NT2/D1 (cell line): ENCODE measurements around the gene SUZ12.
A peak's percentile ranks its signal among the peaks of the same experiment; 100 is the strongest.
"Not testable (repeated sequence)": the region's sequence is repeated elsewhere in the genome, so short reads cannot be mapped to it uniquely, and the experiment has no call there.

Source experiments
- DNase-seq: peaks from one replicate; pipeline ENCODE4 v3.0.0-alpha.2; 2011; ENCODE audit warnings: low read depth, low spot score
- H3K27me3 ChIP-seq: 2 replicates; pipeline ENCODE4 v1.6.0; 2011; ENCODE audit warnings: mild to moderate bottlenecking; ENCODE audit not compliant: insufficient read length, insufficient read depth
- H3K36me3 ChIP-seq: 2 replicates; pipeline ENCODE4 v1.6.1; 2011; ENCODE audit warnings: mild to moderate bottlenecking, low read length, mixed read lengths; ENCODE audit not compliant: insufficient read depth, insufficient read length
- H3K4me1 ChIP-seq: 2 replicates; pipeline ENCODE4 v1.5.1; 2011; ENCODE audit not compliant: insufficient read depth, insufficient read length
- H3K4me3 ChIP-seq: 2 replicates; pipeline ENCODE4 v1.5.1; 2011; ENCODE audit warnings: low read depth; ENCODE audit not compliant: insufficient read length
- H3K9ac ChIP-seq: 2 replicates; pipeline ENCODE4 v1.6.0; 2011; ENCODE audit warnings: low read depth; ENCODE audit not compliant: insufficient read length
- H3K9me3 ChIP-seq: 2 replicates; pipeline ENCODE4 v1.5.1; 2011; ENCODE audit warnings: mild to moderate bottlenecking, low read length; ENCODE audit not compliant: insufficient read depth
- SUZ12 ChIP-seq: IDR thresholded peaks from 2 replicates; pipeline ENCODE4 v1.6.1; 2011; ENCODE audit not compliant: insufficient read length, insufficient read depth; ENCODE audit errors: extremely low read depth
- YY1 ChIP-seq: IDR thresholded peaks from 2 replicates; pipeline ENCODE4 v1.6.1; 2011; ENCODE audit not compliant: insufficient read length, insufficient read depth
- ZNF274 ChIP-seq: IDR thresholded peaks from 2 replicates; pipeline ENCODE4 v1.6.1; 2011; ENCODE audit warnings: mild to moderate bottlenecking, low read depth, low read length

SUZ12 gene

DNA sequence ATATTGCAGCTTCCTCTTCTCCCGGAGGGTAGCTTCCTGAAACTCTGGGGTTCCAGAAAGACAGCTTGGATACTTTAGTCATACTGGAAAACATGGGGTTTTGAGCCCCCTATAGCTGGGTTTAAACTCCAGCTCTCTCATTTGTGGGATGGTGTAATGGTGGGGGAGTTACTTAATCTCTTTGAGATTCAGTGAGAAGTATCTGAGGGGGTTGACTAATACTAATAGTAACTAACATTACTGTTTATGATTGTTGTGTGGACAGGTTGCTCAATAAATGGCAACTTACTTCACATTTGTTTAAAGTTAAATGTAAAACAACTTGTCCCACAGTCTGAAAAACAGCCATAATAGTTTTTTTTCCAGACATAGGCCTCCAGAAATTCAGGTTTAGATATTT is 5.1 kb upstream of the SUZ12 start:
- no peak overlapping the region for H3K4me3 ChIP-seq
- TF ChIP-seq YY1 (no peak), SUZ12 (no peak), ZNF274 (no peak)
- no peaks in the 10 kb centered on the region for H3K27me3 ChIP-seq
- no peak for DNase-seq
- H3K36me3 ChIP-seq = no peaks in the 10 kb centered on the region
- no peaks in the 10 kb centered on the region for H3K9me3 ChIP-seq
- no peak overlapping the region for H3K9ac ChIP-seq
- H3K4me1 ChIP-seq = no peaks in the 10 kb centered on the region

DNA sequence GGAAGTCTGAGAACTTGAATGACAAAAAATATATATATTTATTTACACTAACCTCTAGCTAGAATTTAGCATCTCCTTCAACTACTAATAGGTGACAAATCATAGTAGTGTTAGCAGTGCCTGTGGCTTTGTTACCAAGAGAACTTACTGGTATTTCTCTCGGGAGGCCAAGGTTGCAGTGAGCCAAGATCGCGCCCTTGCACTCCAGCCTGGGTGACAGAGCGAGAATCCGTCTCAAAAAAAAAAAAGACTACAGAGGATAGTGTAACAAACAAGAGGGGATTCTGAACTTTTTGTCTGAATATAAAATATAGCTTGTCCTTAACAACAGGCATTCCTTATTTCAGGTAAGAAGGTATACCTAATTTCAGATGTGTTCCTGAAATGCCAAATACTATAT is 1.3 kb upstream of the SUZ12 start:
- DNase-seq = no peak
- Histone ChIP-seq H3K27me3 (no peaks in the 10 kb centered on the region), H3K4me3 (no peak overlapping the region), H3K9me3 (no peaks in the 10 kb centered on the region), H3K9ac (no peak overlapping the region), H3K36me3 (no peaks in the 10 kb centered on the region), H3K4me1 (no peaks in the 10 kb centered on the region)
- TF ChIP-seq SUZ12 = no peak

DNA sequence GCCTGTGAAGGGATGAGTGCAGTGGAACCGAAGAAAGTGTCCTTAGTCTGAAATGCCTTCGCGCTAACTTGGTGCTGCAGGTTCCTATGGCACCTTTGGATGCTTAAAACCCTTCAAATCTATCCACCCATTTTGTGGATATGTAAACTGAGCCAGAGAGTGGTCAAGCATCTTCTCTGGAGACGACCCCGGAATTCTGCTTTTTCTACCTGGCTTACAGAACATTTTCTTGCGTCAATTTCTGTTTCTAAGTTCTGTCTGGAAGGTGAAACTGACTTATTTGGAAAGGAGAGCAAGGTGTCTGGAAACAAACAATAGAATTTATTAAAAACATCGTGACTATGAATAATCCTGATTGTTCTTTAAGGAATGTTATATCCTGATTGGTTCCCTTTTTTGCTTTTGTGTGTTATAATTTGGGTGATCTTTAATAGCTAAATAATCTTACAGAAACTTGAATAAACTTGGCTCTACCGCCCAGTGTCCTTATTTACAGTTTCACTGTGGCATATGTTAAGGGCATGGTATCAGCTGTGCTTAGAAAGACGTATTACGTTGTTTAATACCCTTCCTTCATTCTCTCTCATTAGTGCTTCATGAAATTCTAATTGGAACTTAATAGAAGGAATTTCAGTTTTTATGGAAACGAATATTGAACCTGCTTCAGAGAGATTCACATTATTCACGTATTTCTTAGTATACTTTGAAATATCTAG is 1.3 kb downstream of the SUZ12 start:
- DNase-seq, H3K27me3 ChIP-seq, H3K36me3 ChIP-seq, H3K9me3 ChIP-seq, H3K4me1 ChIP-seq: not testable (repeated sequence)
- peak overlapping the region; percentile 49 for H3K4me3 ChIP-seq
- peak overlapping the region; percentile 61 for H3K9ac ChIP-seq

- H3K4me3 ChIP-seq, H3K9me3 ChIP-seq, H3K27me3 ChIP-seq, DNase-seq, H3K36me3 ChIP-seq, H3K4me1 ChIP-seq, H3K9ac ChIP-seq: not testable (repeated sequence)
Measured at GRCh38 chr17:31941916-31942315, 5.1 kb downstream of the SUZ12 start.

DNA sequence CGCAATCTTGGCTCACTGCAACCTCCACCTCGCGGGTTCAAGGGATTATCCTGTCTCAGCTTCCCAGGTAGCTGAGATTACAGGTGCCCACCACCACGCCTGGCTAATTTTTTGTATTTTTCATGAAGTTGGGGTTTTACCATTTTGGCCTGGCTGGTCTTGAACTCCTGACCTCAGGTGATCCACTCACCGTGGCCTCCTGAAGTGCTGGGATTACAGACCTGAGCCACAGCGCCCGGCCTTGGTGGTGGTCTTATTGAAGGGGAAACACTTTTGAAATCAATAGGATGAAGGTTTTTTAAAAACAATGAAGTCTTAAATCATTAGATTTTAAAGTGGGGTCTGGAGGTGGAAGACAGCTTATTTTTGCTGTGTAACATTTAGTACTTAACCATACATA is 5.6 kb downstream of the SUZ12 start:
- DNase-seq, H3K27me3 ChIP-seq, H3K4me1 ChIP-seq, H3K9me3 ChIP-seq, H3K36me3 ChIP-seq, H3K4me3 ChIP-seq, H3K9ac ChIP-seq: not testable (repeated sequence)

- H3K4me3 ChIP-seq, DNase-seq, H3K9me3 ChIP-seq, H3K9ac ChIP-seq, H3K4me1 ChIP-seq, H3K27me3 ChIP-seq: not testable (repeated sequence)
- H3K36me3 ChIP-seq = peaks cover 18% of the 10 kb centered on the region
Measured at GRCh38 chr17:31951953-31952352, 15.1 kb downstream of the SUZ12 start.

DNA sequence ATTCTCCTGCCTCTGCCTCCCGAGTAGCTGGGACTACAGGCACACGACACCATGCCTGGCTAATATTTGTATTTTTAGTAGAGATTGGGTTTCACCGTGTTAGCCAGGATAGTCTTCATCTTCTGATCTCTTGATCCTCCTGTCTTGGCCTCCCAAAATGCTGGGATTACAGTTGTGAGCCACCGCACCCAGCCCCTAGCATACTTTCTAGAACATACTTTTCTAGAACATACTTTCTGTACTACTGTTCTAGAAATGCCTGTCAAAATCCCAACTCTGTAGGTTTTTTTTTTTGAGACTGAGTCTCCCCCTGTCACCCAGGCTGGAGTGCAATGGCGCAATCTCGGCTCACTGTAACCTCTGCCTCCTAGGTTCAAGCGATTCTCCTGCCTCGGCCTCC is 27.3 kb downstream of the SUZ12 start:
- not testable (repeated sequence) for H3K4me1 ChIP-seq, H3K9me3 ChIP-seq, H3K27me3 ChIP-seq, DNase-seq, H3K4me3 ChIP-seq, H3K9ac ChIP-seq
- peaks cover 22% of the 10 kb centered on the region for H3K36me3 ChIP-seq

GRCh38 chr17:31967648-31968047 is 30.8 kb downstream of the SUZ12 start:
- Histone ChIP-seq H3K9ac (no peak overlapping the region), H3K36me3 (peaks cover 12% of the 10 kb centered on the region)

DNA sequence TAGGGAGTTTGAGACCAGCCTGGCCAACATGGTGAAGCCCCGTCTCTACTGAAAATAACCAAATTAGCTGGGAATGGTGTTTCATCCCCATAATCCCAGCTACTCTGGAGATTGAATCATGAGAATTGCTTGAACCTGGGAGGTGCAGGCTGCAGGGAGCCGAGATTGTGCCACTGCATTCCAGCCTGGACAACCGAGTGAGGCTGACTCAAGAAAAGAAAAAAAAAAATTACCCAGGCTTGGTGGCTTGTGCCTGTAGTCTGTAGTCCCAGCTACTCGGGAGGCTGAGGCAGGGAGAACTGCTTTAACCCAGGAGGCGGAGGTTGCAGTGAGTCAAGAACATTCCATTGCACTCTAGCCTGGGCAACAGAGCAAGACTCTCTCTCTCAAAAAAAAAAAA is 33.6 kb downstream of the SUZ12 start:
- not testable (repeated sequence) for DNase-seq, H3K27me3 ChIP-seq, H3K9me3 ChIP-seq, H3K9ac ChIP-seq, H3K4me1 ChIP-seq, H3K4me3 ChIP-seq
- peaks cover 14% of the 10 kb centered on the region for H3K36me3 ChIP-seq

More at GRCh38 chr17:31967648-31968047, 30.8 kb downstream of the SUZ12 start:
- Histone ChIP-seq H3K9me3 (no peaks in the 10 kb centered on the region), H3K4me1 (no peaks in the 10 kb centered on the region), H3K27me3 (no peaks in the 10 kb centered on the region), H3K4me3 (no peak overlapping the region)
- no peak for DNase-seq
- TF ChIP-seq YY1 = no peak
- no peak for TF ChIP-seq ZNF274
- no peak for TF ChIP-seq SUZ12

DNA sequence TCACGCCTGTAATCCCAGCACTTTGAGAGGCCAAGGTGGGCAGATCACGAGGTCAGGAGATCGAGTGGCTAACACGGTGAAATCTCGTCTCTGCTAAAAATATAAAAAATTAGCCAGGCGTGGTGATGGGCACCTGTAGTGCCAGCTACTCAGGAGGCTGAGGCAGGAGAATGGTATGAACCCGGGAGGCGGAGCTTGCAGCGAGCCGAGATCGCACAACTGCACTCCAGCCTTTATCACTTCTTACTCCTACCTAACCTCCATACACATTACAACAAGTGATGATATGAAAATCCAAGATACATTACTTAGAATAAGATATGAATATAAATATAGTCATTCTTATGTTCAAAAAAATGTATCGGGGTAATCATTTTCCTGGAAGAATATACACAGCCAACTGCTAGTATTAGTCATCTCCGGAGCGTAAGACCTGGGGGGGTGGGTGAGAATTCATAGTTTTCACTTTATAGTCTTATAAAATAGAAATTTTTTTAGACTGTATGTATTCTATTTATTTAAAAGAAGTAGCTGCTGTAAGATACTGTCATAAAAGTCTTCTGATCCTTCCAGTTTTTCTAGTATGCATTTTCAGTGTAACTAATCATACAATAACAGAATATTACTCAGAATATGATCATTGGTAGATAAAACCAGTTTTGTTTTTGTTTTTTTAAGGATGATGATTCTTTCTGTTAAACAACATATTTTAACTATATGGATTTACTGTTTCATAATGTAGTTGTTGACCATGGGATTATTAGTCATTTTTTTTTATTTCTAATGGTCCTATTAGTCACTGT is 37.7 kb downstream of the SUZ12 start:
- H3K4me3 ChIP-seq, H3K9ac ChIP-seq, H3K27me3 ChIP-seq, H3K9me3 ChIP-seq, DNase-seq, H3K4me1 ChIP-seq: not testable (repeated sequence)
- peaks cover 19% of the 10 kb centered on the region for H3K36me3 ChIP-seq

DNA sequence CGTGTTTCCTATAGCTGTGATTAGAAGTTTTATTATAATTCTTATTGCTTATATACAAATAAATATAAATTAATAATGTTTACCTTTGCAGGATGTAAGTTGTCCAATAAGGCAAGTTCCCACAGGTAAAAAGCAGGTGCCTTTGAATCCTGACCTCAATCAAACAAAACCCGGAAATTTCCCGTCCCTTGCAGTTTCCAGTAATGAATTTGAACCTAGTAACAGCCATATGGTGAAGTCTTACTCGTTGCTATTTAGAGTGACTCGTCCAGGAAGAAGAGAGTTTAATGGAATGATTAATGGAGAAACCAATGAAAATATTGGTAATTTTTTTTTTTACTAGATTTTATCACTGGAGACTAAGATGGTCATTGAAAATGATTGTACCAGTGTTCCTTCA is 38.6 kb downstream of the SUZ12 start:
- peaks cover 19% of the 10 kb centered on the region for H3K36me3 ChIP-seq
- not testable (repeated sequence) for H3K4me1 ChIP-seq, H3K9ac ChIP-seq, H3K4me3 ChIP-seq, DNase-seq, H3K27me3 ChIP-seq, H3K9me3 ChIP-seq
